HS-5 (cell line): ENCODE measurements around the gene RIN2.
"Not testable (repeated sequence)": the region's sequence is repeated elsewhere in the genome, so short reads cannot be mapped to it uniquely, and the experiment has no call there.

Experiments
- DNase-seq: peaks from one replicate; pipeline ENCODE4 v3.0.0-alpha.2; 2012; ENCODE audit warnings: low read depth

Gene RIN2

GRCh38 chr20:19738951-19739350 lies 19.1 kb upstream of the RIN2 start:
- DNase-seq = no peak

- no peak for DNase-seq
These were observed 18.7 kb upstream of the RIN2 start for GRCh38 chr20:19739351-19739750.

GRCh38 chr20:19740512-19740911 lies 17.5 kb upstream of the RIN2 start:
- DNase-seq = no peak

- DNase-seq = no peak
These were observed 16.1 kb upstream of the RIN2 start for GRCh38 chr20:19741924-19742323.

- no peak for DNase-seq
These were observed 15.0 kb upstream of the RIN2 start for GRCh38 chr20:19742974-19743639.

- no peak for DNase-seq
These were observed 14.4 kb upstream of the RIN2 start for GRCh38 chr20:19743640-19743995.

- no peak for DNase-seq
These were observed 13.0 kb upstream of the RIN2 start for GRCh38 chr20:19745106-19745505.

GRCh38 chr20:19745584-19745983 lies 12.5 kb upstream of the RIN2 start:
- DNase-seq = no peak

- DNase-seq = no peak
These were observed 11.7 kb upstream of the RIN2 start for GRCh38 chr20:19746396-19746795.

GRCh38 chr20:19747903-19748302 lies 10.2 kb upstream of the RIN2 start:
- DNase-seq = no peak

GRCh38 chr20:19748681-19749080 lies 9.4 kb upstream of the RIN2 start:
- no peak for DNase-seq

- DNase-seq = no peak
These were observed 8.4 kb upstream of the RIN2 start for GRCh38 chr20:19749618-19750071.

GRCh38 chr20:19750101-19750606 lies 7.9 kb upstream of the RIN2 start:
- DNase-seq = no peak

GRCh38 chr20:19750907-19751636 lies 7.0 kb upstream of the RIN2 start:
- no peak for DNase-seq

- DNase-seq = not testable (repeated sequence)
These were observed 3.9 kb upstream of the RIN2 start for GRCh38 chr20:19754201-19754600.

GRCh38 chr20:19756761-19757486 lies 1.1 kb upstream of the RIN2 start:
- no peak for DNase-seq

- peak; percentile 36 for DNase-seq
These were observed 448 bp upstream of the RIN2 start for GRCh38 chr20:19757487-19758132.

- DNase-seq = no peak
These were observed 658 bp downstream of the RIN2 start for GRCh38 chr20:19758501-19759331.

- no peak for DNase-seq
These were observed 2.3 kb downstream of the RIN2 start for GRCh38 chr20:19760371-19760721.

- no peak for DNase-seq
These were observed 3.3 kb downstream of the RIN2 start for GRCh38 chr20:19761326-19761725.

GRCh38 chr20:19761841-19762240 lies 3.8 kb downstream of the RIN2 start:
- DNase-seq = no peak

GRCh38 chr20:19764207-19764606 lies 6.1 kb downstream of the RIN2 start:
- no peak for DNase-seq
